AG09309 (cell line): ENCODE data around the gene TTC7B.

ENCODE experiments used
- DNase-seq: peaks from one replicate; pipeline ENCODE4 v3.0.0-alpha.2; 2010; ENCODE audit warnings: low read depth
- H3K4me3 ChIP-seq: 2 replicates; pipeline ENCODE4 v1.5.1; 2011; ENCODE audit warnings: mild to moderate bottlenecking, low read depth, low read length, moderate library complexity; ENCODE audit not compliant: control insufficient read depth
- CTCF ChIP-seq: IDR thresholded peaks from 2 replicates; pipeline ENCODE4 v1.5.1; 2011; ENCODE audit warnings: mild to moderate bottlenecking, low read depth, low read length, inconsistent platforms; ENCODE audit not compliant: insufficient read depth, control insufficient read depth; ENCODE audit errors: missing control alignments

Gene TTC7B

GRCh38 chr14:90715495-90715894, 100.7 kb downstream of the TTC7B start:
- TF ChIP-seq CTCF, result no peak
- no peak for DNase-seq
- no peak overlapping the region for H3K4me3 ChIP-seq

GRCh38 chr14:90714811-90715210, 101.4 kb downstream of the TTC7B start:
- H3K4me3 ChIP-seq, result no peak overlapping the region
- no peak for DNase-seq
- TF ChIP-seq CTCF, result no peak

- H3K4me3 ChIP-seq, result no peak overlapping the region
- no peak for DNase-seq
- no peak for TF ChIP-seq CTCF
Measured at GRCh38 chr14:90704738-90705392, 111.4 kb downstream of the TTC7B start.

GRCh38 chr14:90703841-90704737, 112.1 kb downstream of the TTC7B start:
- no peak overlapping the region for H3K4me3 ChIP-seq
- DNase-seq, result no peak
- no peak for TF ChIP-seq CTCF

GRCh38 chr14:90700933-90701776, 115.1 kb downstream of the TTC7B start:
- TF ChIP-seq CTCF, result no peak
- no peak for DNase-seq
- H3K4me3 ChIP-seq, result no peak overlapping the region

GRCh38 chr14:90699016-90699415, 117.2 kb downstream of the TTC7B start:
- no peak overlapping the region for H3K4me3 ChIP-seq
- DNase-seq, result no peak
- TF ChIP-seq CTCF, result no peak
